Measurements from ENCODE around the gene HS2ST1. TPM values are rescaled to one million over a fixed set of nuclear protein-coding genes. Genes with fewer than 3 reads are reported as not detected.

HS2ST1 gene
- total and polyA plus RNA-seq, 5 donors from 2014 or later: 7.7 to 12.3 (median 8.0) TPM

- Mint-ChIP-seq H3K27me3 (no peaks in the 10 kb centered on the region), H3K9me3 (no peaks in the 10 kb centered on the region), H3K27ac (no peak overlapping the region), H3K4me1 (peaks cover 0 to 4% (median 0%) of the 10 kb centered on the region in 4 donors), H3K4me3 (no peak overlapping the region), H3K36me3 (no peaks in the 10 kb centered on the region)
- ATAC-seq (ENCODE audit: low read depth in 2 of 2) (no peak), DNase-seq (no peak)
- Histone ChIP-seq H3K9me3 (ENCODE audit: control insufficient read depth in 2 of 2, low read length in 2 of 2) (no peaks in the 10 kb centered on the region), H3K4me1 (ENCODE audit: control insufficient read depth, insufficient read depth, low read length, poor library complexity, severe bottlenecking) (no peaks in the 10 kb centered on the region), H3K36me3 (ENCODE audit: control insufficient read depth, insufficient read depth, low read length) (no peaks in the 10 kb centered on the region), H3K4me3 (ENCODE audit: low read depth, low read length) (no peak overlapping the region), H3K27ac (ENCODE audit: insufficient read depth, low read length, poor library complexity, severe bottlenecking) (no peak overlapping the region), H3K27me3 (ENCODE audit: control insufficient read depth, insufficient read depth, low read length) (no peaks in the 10 kb centered on the region)
Measured at GRCh38 chr1:87117761-87118368, 203.4 kb downstream of the HS2ST1 start.

- Histone ChIP-seq H3K27ac (ENCODE audit: insufficient read depth, low read length, poor library complexity, severe bottlenecking) (no peak overlapping the region), H3K9me3 (ENCODE audit: control insufficient read depth in 2 of 2, low read length in 2 of 2) (no peaks in the 10 kb centered on the region), H3K4me3 (ENCODE audit: low read depth, low read length) (no peak overlapping the region), H3K27me3 (ENCODE audit: control insufficient read depth, insufficient read depth, low read length) (no peaks in the 10 kb centered on the region), H3K4me1 (ENCODE audit: control insufficient read depth, insufficient read depth, low read length, poor library complexity, severe bottlenecking) (no peaks in the 10 kb centered on the region), H3K36me3 (ENCODE audit: control insufficient read depth, insufficient read depth, low read length) (no peaks in the 10 kb centered on the region)
- DNase-seq (no peak), ATAC-seq (ENCODE audit: low read depth in 2 of 2) (no peak)
- no peaks in the 10 kb centered on the region for H3K36me3 Mint-ChIP-seq
- no peak overlapping the region for H3K4me3 Mint-ChIP-seq
- no peaks in the 10 kb centered on the region for H3K9me3 Mint-ChIP-seq
- peaks cover 0 to 4% (median 0%) of the 10 kb centered on the region in 4 donors for H3K4me1 Mint-ChIP-seq
- no peaks in the 10 kb centered on the region for H3K27me3 Mint-ChIP-seq
- no peak overlapping the region for H3K27ac Mint-ChIP-seq
Measured at GRCh38 chr1:87119541-87120140, 205.2 kb downstream of the HS2ST1 start.

GRCh38 chr1:87120779-87121178 lies 206.3 kb downstream of the HS2ST1 start:
- Mint-ChIP-seq H3K27me3 (no peaks in the 10 kb centered on the region), H3K9me3 (no peaks in the 10 kb centered on the region), H3K27ac (no peak overlapping the region), H3K36me3 (no peaks in the 10 kb centered on the region), H3K4me3 (no peak overlapping the region), H3K4me1 (peaks cover 0 to 4% (median 0%) of the 10 kb centered on the region in 4 donors)
- no peaks in the 10 kb centered on the region for H3K4me1 ChIP-seq (ENCODE audit: control insufficient read depth, insufficient read depth, low read length, poor library complexity, severe bottlenecking)
- no peaks in the 10 kb centered on the region for H3K9me3 ChIP-seq (ENCODE audit: control insufficient read depth in 2 of 2, low read length in 2 of 2)
- H3K27ac ChIP-seq (ENCODE audit: insufficient read depth, low read length, poor library complexity, severe bottlenecking): no peak overlapping the region
- no peak overlapping the region for H3K4me3 ChIP-seq (ENCODE audit: low read depth, low read length)
- ATAC-seq (ENCODE audit: low read depth in 2 of 2) (no peak), DNase-seq (peak in 1 of 3 donors; percentile 3)
- H3K27me3 ChIP-seq (ENCODE audit: control insufficient read depth, insufficient read depth, low read length): no peaks in the 10 kb centered on the region
- H3K36me3 ChIP-seq (ENCODE audit: control insufficient read depth, insufficient read depth, low read length): no peaks in the 10 kb centered on the region

- Histone ChIP-seq H3K27me3 (ENCODE audit: control insufficient read depth, insufficient read depth, low read length) (no peaks in the 10 kb centered on the region), H3K9me3 (ENCODE audit: control insufficient read depth in 2 of 2, low read length in 2 of 2) (no peaks in the 10 kb centered on the region), H3K36me3 (ENCODE audit: control insufficient read depth, insufficient read depth, low read length) (no peaks in the 10 kb centered on the region), H3K4me3 (ENCODE audit: low read depth, low read length) (no peak overlapping the region), H3K27ac (ENCODE audit: insufficient read depth, low read length, poor library complexity, severe bottlenecking) (no peak overlapping the region), H3K4me1 (ENCODE audit: control insufficient read depth, insufficient read depth, low read length, poor library complexity, severe bottlenecking) (no peaks in the 10 kb centered on the region)
- H3K4me3 Mint-ChIP-seq: no peak overlapping the region
- no peaks in the 10 kb centered on the region for H3K36me3 Mint-ChIP-seq
- no peaks in the 10 kb centered on the region for H3K27me3 Mint-ChIP-seq
- H3K4me1 Mint-ChIP-seq: peaks cover 0 to 4% (median 0%) of the 10 kb centered on the region in 4 donors
- no peak for DNase-seq
- no peak for ATAC-seq (ENCODE audit: low read depth in 2 of 2)
- H3K9me3 Mint-ChIP-seq: no peaks in the 10 kb centered on the region
- no peak overlapping the region for H3K27ac Mint-ChIP-seq
Measured at GRCh38 chr1:87121711-87122163, 207.3 kb downstream of the HS2ST1 start.

- H3K9me3 Mint-ChIP-seq: no peaks in the 10 kb centered on the region
- no peaks in the 10 kb centered on the region for H3K36me3 Mint-ChIP-seq
- no peak overlapping the region for H3K27ac Mint-ChIP-seq
- no peaks in the 10 kb centered on the region for H3K4me1 ChIP-seq (ENCODE audit: control insufficient read depth, insufficient read depth, low read length, poor library complexity, severe bottlenecking)
- H3K36me3 ChIP-seq (ENCODE audit: control insufficient read depth, insufficient read depth, low read length): no peaks in the 10 kb centered on the region
- no peaks in the 10 kb centered on the region for H3K9me3 ChIP-seq (ENCODE audit: control insufficient read depth in 2 of 2, low read length in 2 of 2)
- no peak for ATAC-seq (ENCODE audit: low read depth in 2 of 2)
- H3K27me3 ChIP-seq (ENCODE audit: control insufficient read depth, insufficient read depth, low read length): no peaks in the 10 kb centered on the region
- no peaks in the 10 kb centered on the region for H3K27me3 Mint-ChIP-seq
- no peak for DNase-seq
- H3K4me3 ChIP-seq (ENCODE audit: low read depth, low read length): no peak overlapping the region
- peaks cover 0 to 4% (median 0%) of the 10 kb centered on the region in 4 donors for H3K4me1 Mint-ChIP-seq
- H3K27ac ChIP-seq (ENCODE audit: insufficient read depth, low read length, poor library complexity, severe bottlenecking): no peak overlapping the region
- no peak overlapping the region for H3K4me3 Mint-ChIP-seq
Measured at GRCh38 chr1:87122243-87122642, 207.8 kb downstream of the HS2ST1 start.

- no peaks in the 10 kb centered on the region for H3K27me3 Mint-ChIP-seq
- peaks cover 0 to 4% (median 0%) of the 10 kb centered on the region in 4 donors for H3K4me1 Mint-ChIP-seq
- Histone ChIP-seq H3K4me1 (ENCODE audit: control insufficient read depth, insufficient read depth, low read length, poor library complexity, severe bottlenecking) (no peaks in the 10 kb centered on the region), H3K27ac (ENCODE audit: insufficient read depth, low read length, poor library complexity, severe bottlenecking) (no peak overlapping the region), H3K36me3 (ENCODE audit: control insufficient read depth, insufficient read depth, low read length) (no peaks in the 10 kb centered on the region), H3K9me3 (ENCODE audit: control insufficient read depth in 2 of 2, low read length in 2 of 2) (no peaks in the 10 kb centered on the region), H3K4me3 (ENCODE audit: low read depth, low read length) (no peak overlapping the region), H3K27me3 (ENCODE audit: control insufficient read depth, insufficient read depth, low read length) (no peaks in the 10 kb centered on the region)
- no peaks in the 10 kb centered on the region for H3K9me3 Mint-ChIP-seq
- no peak for ATAC-seq (ENCODE audit: low read depth in 2 of 2)
- H3K27ac Mint-ChIP-seq: no peak overlapping the region
- H3K36me3 Mint-ChIP-seq: no peaks in the 10 kb centered on the region
- no peak overlapping the region for H3K4me3 Mint-ChIP-seq
- DNase-seq: no peak
Measured at GRCh38 chr1:87123610-87124009, 209.2 kb downstream of the HS2ST1 start.

- no peaks in the 10 kb centered on the region for H3K9me3 ChIP-seq (ENCODE audit: control insufficient read depth in 2 of 2, low read length in 2 of 2)
- H3K4me3 ChIP-seq (ENCODE audit: low read depth, low read length): no peak overlapping the region
- H3K4me3 Mint-ChIP-seq: no peak overlapping the region
- H3K27ac Mint-ChIP-seq: no peak overlapping the region
- peaks cover 5% of the 10 kb centered on the region for H3K4me1 ChIP-seq (ENCODE audit: control insufficient read depth, insufficient read depth, low read length, poor library complexity, severe bottlenecking)
- DNase-seq (no peak), ATAC-seq (ENCODE audit: low read depth in 2 of 2) (no peak)
- peaks cover 21% of the 10 kb centered on the region for H3K27me3 Mint-ChIP-seq
- no peaks in the 10 kb centered on the region for H3K27me3 ChIP-seq (ENCODE audit: control insufficient read depth, insufficient read depth, low read length)
- H3K36me3 ChIP-seq (ENCODE audit: control insufficient read depth, insufficient read depth, low read length): no peaks in the 10 kb centered on the region
- peaks cover 0 to 2% (median 0%) of the 10 kb centered on the region in 7 donors for H3K9me3 Mint-ChIP-seq
- H3K4me1 Mint-ChIP-seq: peaks cover 0 to 8% (median 6%) of the 10 kb centered on the region in 4 donors
- H3K27ac ChIP-seq (ENCODE audit: insufficient read depth, low read length, poor library complexity, severe bottlenecking): no peak overlapping the region
- no peaks in the 10 kb centered on the region for H3K36me3 Mint-ChIP-seq
Measured at GRCh38 chr1:87126886-87127505, 212.6 kb downstream of the HS2ST1 start.
